Measurements from ENCODE around the gene HIF3A.

Gene HIF3A

DNA sequence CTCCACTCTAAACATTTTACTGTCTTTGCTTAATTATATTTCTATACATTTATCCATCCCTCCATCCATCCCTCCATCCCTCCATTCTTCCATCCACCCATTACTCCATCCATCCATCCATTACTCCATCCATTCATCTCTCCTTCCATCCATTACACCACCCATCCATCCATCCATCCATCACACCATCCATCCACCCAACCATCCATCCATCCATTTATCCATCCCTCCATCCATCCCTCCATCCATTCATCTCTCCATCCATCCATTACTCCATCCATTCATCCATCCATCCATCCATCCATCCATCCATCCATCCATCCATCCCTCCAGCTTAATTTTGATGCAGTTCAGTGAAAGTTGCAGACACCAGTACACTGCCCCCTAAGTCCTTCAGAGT is 5.0 kb upstream of the HIF3A start:
- Histone ChIP-seq H3K4me3 (ENCODE audit: severe bottlenecking) (no peak overlapping the region), H3K9me3 (ENCODE audit: severe bottlenecking) (peaks cover 6% of the 10 kb centered on the region), H3K4me1 (ENCODE audit: insufficient read depth, poor library complexity, severe bottlenecking) (peaks cover 8% of the 10 kb centered on the region), H3K36me3 (ENCODE audit: low read depth) (no peaks in the 10 kb centered on the region), H3K27me3 (ENCODE audit: insufficient read depth, poor library complexity, severe bottlenecking) (no peaks in the 10 kb centered on the region), H3K27ac (ENCODE audit: poor library complexity, severe bottlenecking) (no peak overlapping the region)
- TF ChIP-seq, protein P1, sequence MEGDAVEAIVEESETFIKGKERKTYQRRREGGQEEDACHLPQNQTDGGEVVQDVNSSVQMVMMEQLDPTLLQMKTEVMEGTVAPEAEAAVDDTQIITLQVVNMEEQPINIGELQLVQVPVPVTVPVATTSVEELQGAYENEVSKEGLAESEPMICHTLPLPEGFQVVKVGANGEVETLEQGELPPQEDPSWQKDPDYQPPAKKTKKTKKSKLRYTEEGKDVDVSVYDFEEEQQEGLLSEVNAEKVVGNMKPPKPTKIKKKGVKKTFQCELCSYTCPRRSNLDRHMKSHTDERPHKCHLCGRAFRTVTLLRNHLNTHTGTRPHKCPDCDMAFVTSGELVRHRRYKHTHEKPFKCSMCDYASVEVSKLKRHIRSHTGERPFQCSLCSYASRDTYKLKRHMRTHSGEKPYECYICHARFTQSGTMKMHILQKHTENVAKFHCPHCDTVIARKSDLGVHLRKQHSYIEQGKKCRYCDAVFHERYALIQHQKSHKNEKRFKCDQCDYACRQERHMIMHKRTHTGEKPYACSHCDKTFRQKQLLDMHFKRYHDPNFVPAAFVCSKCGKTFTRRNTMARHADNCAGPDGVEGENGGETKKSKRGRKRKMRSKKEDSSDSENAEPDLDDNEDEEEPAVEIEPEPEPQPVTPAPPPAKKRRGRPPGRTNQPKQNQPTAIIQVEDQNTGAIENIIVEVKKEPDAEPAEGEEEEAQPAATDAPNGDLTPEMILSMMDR (IDR thresholded peaks at IDR 0.05; ENCODE audit: poor library complexity, severe bottlenecking): no peak
- ATAC-seq (ENCODE audit: low read depth): no peak
- DNase-seq (ENCODE audit: low spot score): no peak

DNA sequence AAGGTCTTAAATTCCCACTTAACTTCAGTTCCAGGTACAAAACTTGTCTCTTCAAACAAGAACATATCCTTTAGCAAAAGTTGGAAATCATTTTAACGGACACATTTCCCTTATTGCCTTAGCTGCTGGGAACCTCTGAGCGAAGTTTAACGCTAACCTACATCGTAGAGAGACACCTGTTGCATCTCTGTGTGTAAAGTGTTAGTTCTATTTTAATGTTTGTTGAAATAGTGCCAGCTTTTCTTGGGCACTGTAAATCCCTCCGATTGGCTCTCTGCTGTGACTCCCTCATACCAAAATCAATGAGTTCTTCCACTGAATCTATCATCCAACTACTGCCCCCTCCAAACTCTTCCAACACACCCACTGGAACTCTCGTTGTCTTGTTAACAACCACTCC is 2.3 kb upstream of the HIF3A start:
- Histone ChIP-seq H3K9me3 (ENCODE audit: severe bottlenecking) (peaks cover 6% of the 10 kb centered on the region), H3K27ac (ENCODE audit: poor library complexity, severe bottlenecking) (no peak overlapping the region), H3K4me1 (ENCODE audit: insufficient read depth, poor library complexity, severe bottlenecking) (peaks cover 16% of the 10 kb centered on the region), H3K36me3 (ENCODE audit: low read depth) (no peaks in the 10 kb centered on the region), H3K4me3 (ENCODE audit: severe bottlenecking) (no peak overlapping the region), H3K27me3 (ENCODE audit: insufficient read depth, poor library complexity, severe bottlenecking) (no peaks in the 10 kb centered on the region)
- TF ChIP-seq, protein P1 (IDR thresholded peaks at IDR 0.05; ENCODE audit: poor library complexity, severe bottlenecking): no peak
- DNase-seq (ENCODE audit: low spot score): no peak
- ATAC-seq (ENCODE audit: low read depth): no peak

DNA sequence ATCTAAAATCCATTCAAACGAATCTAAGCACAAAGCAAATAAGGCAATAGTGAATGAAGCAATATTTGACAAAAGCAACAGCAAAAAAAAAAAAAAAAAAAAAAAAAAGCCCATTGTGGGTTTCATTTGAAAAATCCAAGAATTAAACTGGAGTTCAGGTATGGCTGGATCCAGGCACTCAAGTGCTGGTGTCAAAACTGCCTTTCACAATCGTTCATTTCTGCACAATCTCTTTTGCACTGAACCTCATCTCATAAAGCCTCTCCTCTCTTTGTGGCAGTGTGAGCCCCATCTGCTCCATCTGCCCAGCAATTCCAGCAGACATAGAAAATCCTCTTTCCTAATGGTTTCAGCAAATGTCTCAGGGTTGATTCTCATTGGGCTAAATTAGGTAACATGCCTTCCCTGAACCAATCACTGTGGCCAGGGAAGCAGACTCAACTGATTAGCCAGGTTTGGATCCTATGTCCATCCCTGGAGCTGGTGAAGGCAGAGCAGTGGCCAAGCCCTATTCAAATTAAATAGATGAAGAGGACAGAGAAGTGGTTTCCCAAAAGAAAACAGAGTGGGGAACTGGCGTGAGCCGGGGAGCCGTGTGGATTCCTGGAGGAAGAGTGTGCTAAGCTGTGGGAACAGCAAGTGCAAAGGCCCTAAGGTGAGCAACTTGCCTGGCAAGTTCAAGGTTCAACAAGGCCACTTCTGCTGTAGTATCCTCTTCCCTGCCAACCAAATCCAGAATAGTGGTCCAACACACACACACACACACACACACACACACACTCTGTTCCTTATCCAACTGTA is 1.2 kb upstream of the HIF3A start:
- TF ChIP-seq, protein P1 (IDR thresholded peaks at IDR 0.05; ENCODE audit: poor library complexity, severe bottlenecking): no peak
- Histone ChIP-seq H3K9me3 (ENCODE audit: severe bottlenecking) (no peaks in the 10 kb centered on the region), H3K4me3 (ENCODE audit: severe bottlenecking) (no peak overlapping the region), H3K36me3 (ENCODE audit: low read depth) (no peaks in the 10 kb centered on the region), H3K27me3 (ENCODE audit: insufficient read depth, poor library complexity, severe bottlenecking) (no peaks in the 10 kb centered on the region), H3K27ac (ENCODE audit: poor library complexity, severe bottlenecking) (peak overlapping the region; percentile 91), H3K4me1 (ENCODE audit: insufficient read depth, poor library complexity, severe bottlenecking) (peaks cover 24% of the 10 kb centered on the region)
- DNase-seq (ENCODE audit: low spot score) (no peak), ATAC-seq (ENCODE audit: low read depth) (no peak)

DNA sequence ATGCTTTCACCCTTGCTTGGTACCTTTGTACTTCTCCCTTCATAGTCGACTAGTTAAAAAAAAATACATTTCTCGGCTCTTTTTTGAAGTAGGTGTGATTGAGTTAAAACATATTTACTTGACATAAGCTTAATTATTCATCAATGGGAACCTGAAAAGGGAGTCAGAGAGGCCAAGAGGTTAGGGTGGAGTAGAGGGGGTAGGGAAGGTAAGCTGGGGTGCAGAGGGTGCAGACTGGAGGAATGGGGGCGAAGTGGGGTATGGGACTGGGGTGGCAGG is 701 bp upstream of the HIF3A start:
- ATAC-seq (ENCODE audit: low read depth) (no peak), DNase-seq (ENCODE audit: low spot score) (no peak)
- TF ChIP-seq, protein P1 (IDR thresholded peaks at IDR 0.05; ENCODE audit: poor library complexity, severe bottlenecking): no peak
- Histone ChIP-seq H3K36me3 (ENCODE audit: low read depth) (no peaks in the 10 kb centered on the region), H3K4me1 (ENCODE audit: insufficient read depth, poor library complexity, severe bottlenecking) (peaks cover 29% of the 10 kb centered on the region), H3K9me3 (ENCODE audit: severe bottlenecking) (no peaks in the 10 kb centered on the region), H3K27me3 (ENCODE audit: insufficient read depth, poor library complexity, severe bottlenecking) (no peaks in the 10 kb centered on the region), H3K27ac (ENCODE audit: poor library complexity, severe bottlenecking) (peak overlapping the region; percentile 91), H3K4me3 (ENCODE audit: severe bottlenecking) (no peak overlapping the region)

DNA sequence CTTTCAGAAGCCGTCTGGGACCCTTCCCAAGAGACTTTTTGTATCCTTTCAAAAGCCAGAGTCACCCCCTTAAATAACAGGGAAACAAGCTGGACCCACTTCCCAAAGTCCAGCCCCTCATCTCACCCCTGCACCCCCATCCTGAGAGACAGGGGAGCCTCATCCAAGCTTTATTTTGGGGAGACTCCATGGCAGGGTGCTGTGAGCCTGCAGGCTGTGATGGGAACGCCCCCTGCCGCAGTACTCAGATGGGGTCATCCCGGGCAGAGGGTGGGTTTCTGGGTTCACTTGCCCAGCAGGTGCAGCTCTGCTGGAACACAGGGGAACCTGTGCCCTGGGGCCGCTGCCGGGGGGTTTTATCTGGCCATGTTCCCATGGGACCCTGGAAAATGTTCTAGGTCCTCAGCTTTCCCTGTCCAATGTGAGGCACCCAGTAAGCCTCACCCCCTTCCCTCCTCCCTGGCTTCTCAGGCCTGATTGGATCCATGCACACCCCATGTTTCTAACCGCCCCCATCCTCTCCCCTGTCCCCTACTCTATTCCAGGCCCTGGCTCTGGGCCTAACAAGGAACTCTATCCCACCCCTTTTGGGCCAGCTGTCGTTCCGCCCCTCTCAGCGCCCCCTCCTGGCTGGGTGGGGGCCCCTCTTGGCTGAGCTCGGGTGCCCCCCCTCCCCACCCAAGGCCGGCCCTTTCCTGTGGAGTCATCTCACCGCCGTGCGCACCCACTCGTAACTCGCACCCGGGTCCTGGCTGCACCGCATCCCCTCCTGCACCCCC is 1.0 kb downstream of the HIF3A start:
- no peaks in the 10 kb centered on the region for H3K27me3 ChIP-seq (ENCODE audit: insufficient read depth, poor library complexity, severe bottlenecking)
- TF ChIP-seq, protein P1 (IDR thresholded peaks at IDR 0.05; ENCODE audit: poor library complexity, severe bottlenecking): peak; percentile 14
- peak overlapping the region; percentile 91 for H3K27ac ChIP-seq (ENCODE audit: poor library complexity, severe bottlenecking)
- ATAC-seq (ENCODE audit: low read depth) (no peak), DNase-seq (ENCODE audit: low spot score) (no peak)
- no peaks in the 10 kb centered on the region for H3K9me3 ChIP-seq (ENCODE audit: severe bottlenecking)
- no peaks in the 10 kb centered on the region for H3K36me3 ChIP-seq (ENCODE audit: low read depth)
- H3K4me1 ChIP-seq (ENCODE audit: insufficient read depth, poor library complexity, severe bottlenecking): peaks cover 33% of the 10 kb centered on the region
- no peak overlapping the region for H3K4me3 ChIP-seq (ENCODE audit: severe bottlenecking)
